WTC11 (cell line): ENCODE measurements around the gene OTOR. TPM values are rescaled to one million over a fixed set of nuclear protein-coding genes. Genes with fewer than 3 reads are reported as not detected.

ENCODE experiments used
- ATAC-seq: fragments of 200-7000 bp; cut with Tn5 transposase; 2 replicates; pipeline ENCODE4 v1.10.0; 2021; ENCODE audit warnings: mild to moderate bottlenecking, moderate library complexity
- CTCF ChIA-PET: fragments of 300-600 bp; sonication (Branson Sonifier 250); formaldehyde crosslinking; loops from one replicate; lab custom pipeline; 2021; ENCODE audit warnings: antibody characterized with exemption; lab: Charles Lee
- POLR2A ChIA-PET: fragments of 350-600 bp; sonication (Branson Sonifier 250); formaldehyde crosslinking; loops from one replicate; lab custom pipeline; 2021; ENCODE audit warnings: antibody characterized with exemption; lab: Charles Lee
- DNase-seq: peaks from one replicate; pipeline ENCODE4 v3.0.0; 2021; ENCODE audit warnings: low spot score
- H3K27ac Mint-ChIP-seq: 2 replicates; pipeline ENCODE4 v1.8.0; 2021; ENCODE audit warnings: mixed read lengths
- H3K27me3 Mint-ChIP-seq: 2 replicates; pipeline ENCODE4 v1.8.0; 2021; ENCODE audit warnings: low read depth, mild to moderate bottlenecking, moderate library complexity, mixed read lengths
- H3K36me3 Mint-ChIP-seq: 2 replicates; pipeline ENCODE4 v1.8.0; 2021; ENCODE audit warnings: mixed read lengths
- H3K4me1 Mint-ChIP-seq: 2 replicates; pipeline ENCODE4 v1.8.0; 2022; ENCODE audit warnings: mixed read lengths
- H3K4me3 Mint-ChIP-seq: 2 replicates; pipeline ENCODE4 v1.8.0; 2021; ENCODE audit warnings: mild to moderate bottlenecking, moderate library complexity, mixed read lengths
- H3K9me3 Mint-ChIP-seq: 2 replicates; pipeline ENCODE4 v1.8.0; 2021; ENCODE audit warnings: mixed read lengths
- ESRRA ChIP-seq: sonication (generic); formaldehyde crosslinking; IDR thresholded peaks from 2 replicates; pipeline ENCODE4 v1.8.1; 2022; ENCODE audit warnings: mild to moderate bottlenecking, missing genetic modification reagents, borderline replicate concordance
- GABPB1 ChIP-seq: sonication (generic); formaldehyde crosslinking; IDR thresholded peaks from 2 replicates; pipeline ENCODE4 v1.8.1; 2023; ENCODE audit warnings: mild to moderate bottlenecking, missing genetic modification reagents
- GRHL2 ChIP-seq: fragments of 250-450 bp; sonication (Bioruptor Pico); IDR thresholded peaks from 2 replicates; pipeline ENCODE4 v1.8.0; 2022; ENCODE audit warnings: mild to moderate bottlenecking, moderate library complexity; ENCODE audit not compliant: insufficient replicate concordance, severe bottlenecking
- NFYB ChIP-seq: sonication (generic); formaldehyde crosslinking; conservative IDR thresholded peaks from 2 replicates; pipeline ENCODE4 v1.8.0; 2022; ENCODE audit warnings: low read depth, missing genetic modification reagents
- SOX15 ChIP-seq: fragments of 250-450 bp; sonication (Bioruptor Pico); IDR thresholded peaks from 2 replicates; pipeline ENCODE4 v1.9.0; 2021; ENCODE audit warnings: mild to moderate bottlenecking
- ZNF138 ChIP-seq: sonication (generic); formaldehyde crosslinking; conservative IDR thresholded peaks from 2 replicates; pipeline ENCODE4 v1.8.1; 2022; ENCODE audit warnings: mild to moderate bottlenecking, moderate library complexity, missing genetic modification reagents
- ZNF263 ChIP-seq: sonication (generic); formaldehyde crosslinking; IDR thresholded peaks from 2 replicates; pipeline ENCODE4 v1.8.1; 2022; ENCODE audit warnings: low read depth, mild to moderate bottlenecking, moderate library complexity, missing genetic modification reagents
- ZNF423 ChIP-seq: fragments of 250-450 bp; sonication (Bioruptor Pico); IDR thresholded peaks from 2 replicates; pipeline ENCODE4 v2.1.2; 2022; ENCODE audit warnings: mild to moderate bottlenecking, moderate library complexity
- total RNA-seq: library from RNA; stranded (reverse); gene quantifications from 3 replicates; pipeline ENCODE4 v1.2.3, GENCODE V29; 2021
- TF ChIP-seq, protein P1 (sequence below): sonication (generic); formaldehyde crosslinking; conservative IDR thresholded peaks from 2 replicates; pipeline ENCODE4 v1.8.1; 2023; ENCODE audit warnings: mild to moderate bottlenecking, low read depth, missing genetic modification reagents, moderate library complexity
- TF ChIP-seq, protein P2 (sequence below): sonication (generic); formaldehyde crosslinking; IDR thresholded peaks from 2 replicates; pipeline ENCODE4 v1.8.1; 2022; ENCODE audit warnings: mild to moderate bottlenecking, moderate library complexity, missing genetic modification reagents
- TF ChIP-seq, protein P3 (sequence below): sonication (generic); formaldehyde crosslinking; IDR thresholded peaks from 2 replicates; pipeline ENCODE4 v1.8.0; 2023; ENCODE audit warnings: missing genetic modification reagents
- TF ChIP-seq, protein P4 (sequence below): sonication (generic); formaldehyde crosslinking; IDR thresholded peaks from 2 replicates; pipeline ENCODE4 v1.8.1; 2023; ENCODE audit warnings: mild to moderate bottlenecking, missing genetic modification reagents, borderline replicate concordance
- TF ChIP-seq, protein P5 (sequence below): sonication (generic); formaldehyde crosslinking; IDR thresholded peaks from 2 replicates; pipeline ENCODE4 v1.8.0; 2023; ENCODE audit warnings: mild to moderate bottlenecking, missing genetic modification reagents
- TF ChIP-seq, protein P6 (sequence below): fragments of 250-450 bp; sonication (Bioruptor Pico); IDR thresholded peaks from 2 replicates; pipeline ENCODE4 v2.1.2; 2022; ENCODE audit warnings: mild to moderate bottlenecking, moderate library complexity
- TF ChIP-seq, protein P7 (sequence below): sonication (generic); formaldehyde crosslinking; IDR thresholded peaks from 2 replicates; pipeline ENCODE4 v1.8.1; 2023; ENCODE audit warnings: mild to moderate bottlenecking, missing genetic modification reagents, moderate library complexity
- TF ChIP-seq, protein P8 (sequence below): sonication (generic); formaldehyde crosslinking; IDR thresholded peaks from 2 replicates; pipeline ENCODE4 v1.8.1; 2023; ENCODE audit warnings: mild to moderate bottlenecking, missing genetic modification reagents, moderate library complexity

The OTOR gene
- total RNA-seq, 1 experiment from 2014 or later: not detected

DNA sequence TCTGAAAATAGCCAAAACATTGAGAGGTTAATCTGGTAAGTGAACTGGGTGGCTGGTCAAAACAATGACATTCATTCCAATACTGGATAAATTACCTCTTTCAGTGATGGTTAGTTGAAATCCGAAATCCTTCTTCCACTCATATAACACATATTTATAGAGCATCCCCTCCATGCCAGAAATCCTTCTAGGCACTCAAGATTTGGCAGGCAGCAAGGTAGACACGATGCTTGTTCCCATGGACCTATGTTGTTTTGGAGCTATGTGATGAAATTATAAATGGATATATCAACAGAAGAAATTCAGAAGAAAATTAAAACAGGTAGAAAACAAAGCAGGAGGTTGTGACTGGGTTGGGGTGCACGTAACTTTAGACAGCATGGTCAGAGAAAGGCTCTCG is 44.6 kb upstream of the OTOR start (continued):
- TF ChIP-seq, protein P1, sequence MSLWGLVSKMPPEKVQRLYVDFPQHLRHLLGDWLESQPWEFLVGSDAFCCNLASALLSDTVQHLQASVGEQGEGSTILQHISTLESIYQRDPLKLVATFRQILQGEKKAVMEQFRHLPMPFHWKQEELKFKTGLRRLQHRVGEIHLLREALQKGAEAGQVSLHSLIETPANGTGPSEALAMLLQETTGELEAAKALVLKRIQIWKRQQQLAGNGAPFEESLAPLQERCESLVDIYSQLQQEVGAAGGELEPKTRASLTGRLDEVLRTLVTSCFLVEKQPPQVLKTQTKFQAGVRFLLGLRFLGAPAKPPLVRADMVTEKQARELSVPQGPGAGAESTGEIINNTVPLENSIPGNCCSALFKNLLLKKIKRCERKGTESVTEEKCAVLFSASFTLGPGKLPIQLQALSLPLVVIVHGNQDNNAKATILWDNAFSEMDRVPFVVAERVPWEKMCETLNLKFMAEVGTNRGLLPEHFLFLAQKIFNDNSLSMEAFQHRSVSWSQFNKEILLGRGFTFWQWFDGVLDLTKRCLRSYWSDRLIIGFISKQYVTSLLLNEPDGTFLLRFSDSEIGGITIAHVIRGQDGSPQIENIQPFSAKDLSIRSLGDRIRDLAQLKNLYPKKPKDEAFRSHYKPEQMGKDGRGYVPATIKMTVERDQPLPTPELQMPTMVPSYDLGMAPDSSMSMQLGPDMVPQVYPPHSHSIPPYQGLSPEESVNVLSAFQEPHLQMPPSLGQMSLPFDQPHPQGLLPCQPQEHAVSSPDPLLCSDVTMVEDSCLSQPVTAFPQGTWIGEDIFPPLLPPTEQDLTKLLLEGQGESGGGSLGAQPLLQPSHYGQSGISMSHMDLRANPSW: no peak
- TF ChIP-seq, protein P2, sequence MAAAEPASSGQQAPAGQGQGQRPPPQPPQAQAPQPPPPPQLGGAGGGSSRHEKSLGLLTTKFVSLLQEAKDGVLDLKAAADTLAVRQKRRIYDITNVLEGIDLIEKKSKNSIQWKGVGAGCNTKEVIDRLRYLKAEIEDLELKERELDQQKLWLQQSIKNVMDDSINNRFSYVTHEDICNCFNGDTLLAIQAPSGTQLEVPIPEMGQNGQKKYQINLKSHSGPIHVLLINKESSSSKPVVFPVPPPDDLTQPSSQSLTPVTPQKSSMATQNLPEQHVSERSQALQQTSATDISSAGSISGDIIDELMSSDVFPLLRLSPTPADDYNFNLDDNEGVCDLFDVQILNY: no peak
- no peak for TF ChIP-seq ZNF423 (CRISPR knock-in tag)
- TF ChIP-seq ESRRA: no peak
- TF ChIP-seq SOX15 (CRISPR knock-in tag): no peak
- TF ChIP-seq, protein P3, sequence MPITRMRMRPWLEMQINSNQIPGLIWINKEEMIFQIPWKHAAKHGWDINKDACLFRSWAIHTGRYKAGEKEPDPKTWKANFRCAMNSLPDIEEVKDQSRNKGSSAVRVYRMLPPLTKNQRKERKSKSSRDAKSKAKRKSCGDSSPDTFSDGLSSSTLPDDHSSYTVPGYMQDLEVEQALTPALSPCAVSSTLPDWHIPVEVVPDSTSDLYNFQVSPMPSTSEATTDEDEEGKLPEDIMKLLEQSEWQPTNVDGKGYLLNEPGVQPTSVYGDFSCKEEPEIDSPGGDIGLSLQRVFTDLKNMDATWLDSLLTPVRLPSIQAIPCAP: no peak
- TF ChIP-seq, protein P4, sequence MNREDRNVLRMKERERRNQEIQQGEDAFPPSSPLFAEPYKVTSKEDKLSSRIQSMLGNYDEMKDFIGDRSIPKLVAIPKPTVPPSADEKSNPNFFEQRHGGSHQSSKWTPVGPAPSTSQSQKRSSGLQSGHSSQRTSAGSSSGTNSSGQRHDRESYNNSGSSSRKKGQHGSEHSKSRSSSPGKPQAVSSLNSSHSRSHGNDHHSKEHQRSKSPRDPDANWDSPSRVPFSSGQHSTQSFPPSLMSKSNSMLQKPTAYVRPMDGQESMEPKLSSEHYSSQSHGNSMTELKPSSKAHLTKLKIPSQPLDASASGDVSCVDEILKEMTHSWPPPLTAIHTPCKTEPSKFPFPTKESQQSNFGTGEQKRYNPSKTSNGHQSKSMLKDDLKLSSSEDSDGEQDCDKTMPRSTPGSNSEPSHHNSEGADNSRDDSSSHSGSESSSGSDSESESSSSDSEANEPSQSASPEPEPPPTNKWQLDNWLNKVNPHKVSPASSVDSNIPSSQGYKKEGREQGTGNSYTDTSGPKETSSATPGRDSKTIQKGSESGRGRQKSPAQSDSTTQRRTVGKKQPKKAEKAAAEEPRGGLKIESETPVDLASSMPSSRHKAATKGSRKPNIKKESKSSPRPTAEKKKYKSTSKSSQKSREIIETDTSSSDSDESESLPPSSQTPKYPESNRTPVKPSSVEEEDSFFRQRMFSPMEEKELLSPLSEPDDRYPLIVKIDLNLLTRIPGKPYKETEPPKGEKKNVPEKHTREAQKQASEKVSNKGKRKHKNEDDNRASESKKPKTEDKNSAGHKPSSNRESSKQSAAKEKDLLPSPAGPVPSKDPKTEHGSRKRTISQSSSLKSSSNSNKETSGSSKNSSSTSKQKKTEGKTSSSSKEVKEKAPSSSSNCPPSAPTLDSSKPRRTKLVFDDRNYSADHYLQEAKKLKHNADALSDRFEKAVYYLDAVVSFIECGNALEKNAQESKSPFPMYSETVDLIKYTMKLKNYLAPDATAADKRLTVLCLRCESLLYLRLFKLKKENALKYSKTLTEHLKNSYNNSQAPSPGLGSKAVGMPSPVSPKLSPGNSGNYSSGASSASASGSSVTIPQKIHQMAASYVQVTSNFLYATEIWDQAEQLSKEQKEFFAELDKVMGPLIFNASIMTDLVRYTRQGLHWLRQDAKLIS: no peak
- TF ChIP-seq, protein P5, sequence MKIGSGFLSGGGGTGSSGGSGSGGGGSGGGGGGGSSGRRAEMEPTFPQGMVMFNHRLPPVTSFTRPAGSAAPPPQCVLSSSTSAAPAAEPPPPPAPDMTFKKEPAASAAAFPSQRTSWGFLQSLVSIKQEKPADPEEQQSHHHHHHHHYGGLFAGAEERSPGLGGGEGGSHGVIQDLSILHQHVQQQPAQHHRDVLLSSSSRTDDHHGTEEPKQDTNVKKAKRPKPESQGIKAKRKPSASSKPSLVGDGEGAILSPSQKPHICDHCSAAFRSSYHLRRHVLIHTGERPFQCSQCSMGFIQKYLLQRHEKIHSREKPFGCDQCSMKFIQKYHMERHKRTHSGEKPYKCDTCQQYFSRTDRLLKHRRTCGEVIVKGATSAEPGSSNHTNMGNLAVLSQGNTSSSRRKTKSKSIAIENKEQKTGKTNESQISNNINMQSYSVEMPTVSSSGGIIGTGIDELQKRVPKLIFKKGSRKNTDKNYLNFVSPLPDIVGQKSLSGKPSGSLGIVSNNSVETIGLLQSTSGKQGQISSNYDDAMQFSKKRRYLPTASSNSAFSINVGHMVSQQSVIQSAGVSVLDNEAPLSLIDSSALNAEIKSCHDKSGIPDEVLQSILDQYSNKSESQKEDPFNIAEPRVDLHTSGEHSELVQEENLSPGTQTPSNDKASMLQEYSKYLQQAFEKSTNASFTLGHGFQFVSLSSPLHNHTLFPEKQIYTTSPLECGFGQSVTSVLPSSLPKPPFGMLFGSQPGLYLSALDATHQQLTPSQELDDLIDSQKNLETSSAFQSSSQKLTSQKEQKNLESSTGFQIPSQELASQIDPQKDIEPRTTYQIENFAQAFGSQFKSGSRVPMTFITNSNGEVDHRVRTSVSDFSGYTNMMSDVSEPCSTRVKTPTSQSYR: no peak

DNA sequence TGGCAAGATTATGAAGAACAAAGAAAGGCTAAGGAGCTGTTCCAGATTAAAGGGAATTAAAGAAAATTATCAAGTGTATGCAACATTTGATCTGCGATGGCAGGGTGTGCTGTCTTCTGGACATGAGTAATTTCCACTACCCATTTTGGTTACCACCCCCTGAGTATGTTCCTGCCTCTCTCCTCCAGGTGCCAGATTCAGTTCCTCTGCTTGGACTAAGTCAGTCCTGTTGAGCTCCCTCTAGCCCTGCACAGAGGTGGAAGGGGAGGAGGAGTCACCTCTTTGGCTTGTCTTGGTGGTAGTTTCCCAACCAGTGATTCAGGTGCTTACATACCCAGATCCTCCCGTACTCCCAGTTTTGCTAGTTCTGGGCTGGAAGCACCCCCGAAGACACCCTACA is 40.5 kb upstream of the OTOR start:
- DNase-seq (no peak), ATAC-seq (no peak)
- peaks cover 30% of the 10 kb centered on the region for H3K36me3 Mint-ChIP-seq
- H3K9me3 Mint-ChIP-seq: peaks cover 38% of the 10 kb centered on the region
- H3K4me1 Mint-ChIP-seq: peaks cover 5% of the 10 kb centered on the region
- no peak overlapping the region for H3K4me3 Mint-ChIP-seq
- H3K27ac Mint-ChIP-seq: no peak overlapping the region
- POLR2A ChIA-PET: interaction anchor here (0.6 kb wide), 1 partner anchor 896 kb away, joined by 3 read pairs; no protein-coding TSS in a partner anchor
- CTCF ChIA-PET: no interaction called here
- H3K27me3 Mint-ChIP-seq: no peaks in the 10 kb centered on the region
- no peak for TF ChIP-seq NFYB (CRISPR knock-in tag)
- TF ChIP-seq, all 79 proteins: peak for 0

DNA sequence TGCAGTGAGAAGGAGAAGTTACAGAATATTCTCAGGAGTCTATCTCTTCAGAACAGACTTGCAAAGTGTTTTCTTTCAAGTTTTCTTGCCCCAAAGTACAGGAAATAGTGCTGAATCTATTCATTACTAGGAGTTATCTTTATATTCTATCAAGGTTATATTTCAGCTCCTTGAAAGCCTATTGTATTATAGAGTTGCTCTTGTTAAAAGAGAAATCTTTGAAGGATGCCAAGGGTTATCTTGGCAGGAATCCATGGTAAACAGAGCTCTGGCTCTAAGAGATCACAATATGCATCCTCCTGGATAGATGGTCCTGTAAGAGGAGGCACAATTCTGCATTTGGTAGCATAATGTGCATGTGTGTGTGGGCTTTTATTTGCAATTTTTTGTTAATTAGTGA is 39.6 kb upstream of the OTOR start:
- Mint-ChIP-seq H3K27ac (no peak overlapping the region), H3K36me3 (peaks cover 30% of the 10 kb centered on the region), H3K9me3 (peaks cover 38% of the 10 kb centered on the region), H3K4me3 (no peak overlapping the region), H3K27me3 (no peaks in the 10 kb centered on the region), H3K4me1 (peaks cover 5% of the 10 kb centered on the region)
- no peak for ATAC-seq
- CTCF ChIA-PET: no interaction called here
- DNase-seq: no peak
- POLR2A ChIA-PET: no interaction called here
- TF ChIP-seq, protein P2: no peak
- TF ChIP-seq GRHL2 (CRISPR knock-in tag): no peak
- TF ChIP-seq ZNF263 (CRISPR knock-in tag): no peak
- no peak for TF ChIP-seq GABPB1 (CRISPR knock-in tag)
- TF ChIP-seq, protein P3: no peak
- no peak for TF ChIP-seq ZNF138 (CRISPR knock-in tag)
- TF ChIP-seq ESRRA: no peak
- TF ChIP-seq, protein P6, sequence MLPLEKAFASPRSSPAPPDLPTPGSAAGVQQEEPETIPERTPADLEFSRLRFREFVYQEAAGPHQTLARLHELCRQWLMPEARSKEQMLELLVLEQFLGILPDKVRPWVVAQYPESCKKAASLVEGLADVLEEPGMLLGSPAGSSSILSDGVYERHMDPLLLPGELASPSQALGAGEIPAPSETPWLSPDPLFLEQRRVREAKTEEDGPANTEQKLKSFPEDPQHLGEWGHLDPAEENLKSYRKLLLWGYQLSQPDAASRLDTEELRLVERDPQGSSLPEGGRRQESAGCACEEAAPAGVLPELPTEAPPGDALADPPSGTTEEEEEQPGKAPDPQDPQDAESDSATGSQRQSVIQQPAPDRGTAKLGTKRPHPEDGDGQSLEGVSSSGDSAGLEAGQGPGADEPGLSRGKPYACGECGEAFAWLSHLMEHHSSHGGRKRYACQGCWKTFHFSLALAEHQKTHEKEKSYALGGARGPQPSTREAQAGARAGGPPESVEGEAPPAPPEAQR: no peak
- TF ChIP-seq, protein P7, sequence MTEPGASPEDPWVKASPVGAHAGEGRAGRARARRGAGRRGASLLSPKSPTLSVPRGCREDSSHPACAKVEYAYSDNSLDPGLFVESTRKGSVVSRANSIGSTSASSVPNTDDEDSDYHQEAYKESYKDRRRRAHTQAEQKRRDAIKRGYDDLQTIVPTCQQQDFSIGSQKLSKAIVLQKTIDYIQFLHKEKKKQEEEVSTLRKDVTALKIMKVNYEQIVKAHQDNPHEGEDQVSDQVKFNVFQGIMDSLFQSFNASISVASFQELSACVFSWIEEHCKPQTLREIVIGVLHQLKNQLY (CRISPR knock-in tag): no peak
- TF ChIP-seq, protein P8, sequence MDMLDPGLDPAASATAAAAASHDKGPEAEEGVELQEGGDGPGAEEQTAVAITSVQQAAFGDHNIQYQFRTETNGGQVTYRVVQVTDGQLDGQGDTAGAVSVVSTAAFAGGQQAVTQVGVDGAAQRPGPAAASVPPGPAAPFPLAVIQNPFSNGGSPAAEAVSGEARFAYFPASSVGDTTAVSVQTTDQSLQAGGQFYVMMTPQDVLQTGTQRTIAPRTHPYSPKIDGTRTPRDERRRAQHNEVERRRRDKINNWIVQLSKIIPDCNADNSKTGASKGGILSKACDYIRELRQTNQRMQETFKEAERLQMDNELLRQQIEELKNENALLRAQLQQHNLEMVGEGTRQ: no peak
